Esophagus muscularis mucosa (tissue), 2 donors: ENCODE results near the gene GNA12.
"Not testable (repeated sequence)": the region's sequence is repeated elsewhere in the genome, so short reads cannot be mapped to it uniquely, and the experiment has no call there.

Experiments used
- POLR2A ChIP-seq: fragments of 450-650 bp; IDR thresholded peaks from one replicate; pipeline ENCODE4 v1.6.1; 2017; ENCODE audit warnings: antibody characterized with exemption, moderate library complexity, mild to moderate bottlenecking, low read depth
- POLR2AphosphoS5 ChIP-seq, 2 donors: sonication (generic); formaldehyde crosslinking; IDR thresholded peaks; one replicate each; pipeline ENCODE4 v1.6.1; 2017; ENCODE audit warnings: antibody characterized with exemption in 2 of 2

DNA sequence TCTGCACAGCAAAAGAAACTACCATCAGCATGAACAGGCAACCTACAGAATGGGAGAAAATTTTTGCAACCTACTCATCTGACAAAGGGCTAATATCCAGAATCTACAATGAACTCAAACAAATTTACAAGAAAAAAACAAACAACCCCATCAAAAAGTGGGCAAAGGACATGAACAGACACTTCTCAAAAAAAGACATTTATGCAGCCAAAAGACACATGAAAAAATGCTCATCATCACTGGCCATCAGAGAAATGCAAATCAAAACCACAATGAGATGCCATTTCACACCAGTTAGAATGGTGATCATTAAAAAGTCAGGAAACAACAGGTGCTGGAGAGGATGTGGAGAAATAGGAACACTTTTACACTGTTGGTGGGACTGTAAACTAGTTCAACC lies 95.4 kb downstream of the GNA12 start:
- TF ChIP-seq POLR2AphosphoS5 (IDR thresholded peaks at IDR 0.05); POLR2A: not testable (repeated sequence)
